ENCODE data around the gene P3H4. TPM values are rescaled to one million over a fixed set of nuclear protein-coding genes. Genes with fewer than 3 reads are reported as not detected.

P3H4 gene
- total RNA-seq, 1 experiment from 2014 or later = 36.4 TPM

DNA sequence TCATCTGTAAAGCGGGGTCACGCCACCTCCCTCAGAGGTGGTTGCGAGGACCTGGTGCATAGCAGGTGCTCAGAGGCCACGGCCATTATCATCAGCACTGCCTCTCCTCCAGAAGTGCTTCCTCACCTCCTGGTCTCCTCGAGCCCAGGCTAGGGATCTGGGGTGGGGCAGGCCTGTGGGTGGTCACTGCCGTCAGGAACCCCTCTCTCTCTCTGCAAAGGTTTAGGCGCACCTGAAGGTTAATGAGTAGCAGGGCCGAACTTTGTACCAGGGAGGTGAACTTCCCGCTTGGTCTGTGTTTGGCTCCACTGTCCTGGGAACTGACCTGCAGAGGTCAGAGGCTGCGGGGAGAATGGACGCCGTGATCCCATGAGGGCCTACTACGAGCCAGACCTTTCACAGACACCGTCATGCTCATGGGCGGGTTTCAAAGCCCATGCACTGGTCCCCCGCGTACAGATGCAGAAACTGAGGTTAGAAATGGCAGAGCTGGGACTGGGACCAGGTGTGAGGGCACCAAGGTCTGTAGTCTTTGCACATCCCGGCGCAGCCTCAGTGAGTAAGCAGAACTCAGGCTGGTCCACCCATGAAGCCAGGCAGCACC, 39.1 kb downstream of the P3H4 start:
- Mint-ChIP-seq H3K36me3 (ENCODE audit: insufficient read depth, unreplicated experiment) (peaks cover 74% of the 10 kb centered on the region), H3K9me3 (ENCODE audit: unreplicated experiment) (no peaks in the 10 kb centered on the region), H3K27me3 (ENCODE audit: insufficient read depth, unreplicated experiment) (no peaks in the 10 kb centered on the region), H3K27ac (ENCODE audit: low read depth, unreplicated experiment) (peak overlapping the region; percentile 73), H3K4me3 (ENCODE audit: unreplicated experiment) (peak overlapping the region; percentile 33), H3K4me1 (ENCODE audit: insufficient read depth, unreplicated experiment) (peaks cover 19% of the 10 kb centered on the region)
- POLR2A ChIA-PET = interaction anchor here (1.2 to 18.0 kb wide), 6 partner anchors 10 to 92 kb away, joined by 3 to 599 read pairs (median 10); partner anchors contain the start of genes FKBP10, JUP, KLHL11 and P3H4
- no TSS peak for BruUV-seq (replicated peaks)
- no peak for DNase-seq (ENCODE audit: unreplicated experiment)
- TF ChIP-seq, protein P1, sequence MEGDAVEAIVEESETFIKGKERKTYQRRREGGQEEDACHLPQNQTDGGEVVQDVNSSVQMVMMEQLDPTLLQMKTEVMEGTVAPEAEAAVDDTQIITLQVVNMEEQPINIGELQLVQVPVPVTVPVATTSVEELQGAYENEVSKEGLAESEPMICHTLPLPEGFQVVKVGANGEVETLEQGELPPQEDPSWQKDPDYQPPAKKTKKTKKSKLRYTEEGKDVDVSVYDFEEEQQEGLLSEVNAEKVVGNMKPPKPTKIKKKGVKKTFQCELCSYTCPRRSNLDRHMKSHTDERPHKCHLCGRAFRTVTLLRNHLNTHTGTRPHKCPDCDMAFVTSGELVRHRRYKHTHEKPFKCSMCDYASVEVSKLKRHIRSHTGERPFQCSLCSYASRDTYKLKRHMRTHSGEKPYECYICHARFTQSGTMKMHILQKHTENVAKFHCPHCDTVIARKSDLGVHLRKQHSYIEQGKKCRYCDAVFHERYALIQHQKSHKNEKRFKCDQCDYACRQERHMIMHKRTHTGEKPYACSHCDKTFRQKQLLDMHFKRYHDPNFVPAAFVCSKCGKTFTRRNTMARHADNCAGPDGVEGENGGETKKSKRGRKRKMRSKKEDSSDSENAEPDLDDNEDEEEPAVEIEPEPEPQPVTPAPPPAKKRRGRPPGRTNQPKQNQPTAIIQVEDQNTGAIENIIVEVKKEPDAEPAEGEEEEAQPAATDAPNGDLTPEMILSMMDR (IDR thresholded peaks at IDR 0.05; ENCODE audit: unreplicated experiment) = no peak
- intact Hi-C loops (cut with micrococcal nuclease) = loop anchor here (1.0 to 2.0 kb wide), 3 partner anchors 12 to 34 kb away; no protein-coding TSS in a partner anchor
- CTCF ChIA-PET = interaction anchor here (0.6 to 3.3 kb wide), 6 partner anchors 13 to 39 kb away, joined by 3 to 26 read pairs (median 6); partner anchors contain the start of gene JUP

DNA sequence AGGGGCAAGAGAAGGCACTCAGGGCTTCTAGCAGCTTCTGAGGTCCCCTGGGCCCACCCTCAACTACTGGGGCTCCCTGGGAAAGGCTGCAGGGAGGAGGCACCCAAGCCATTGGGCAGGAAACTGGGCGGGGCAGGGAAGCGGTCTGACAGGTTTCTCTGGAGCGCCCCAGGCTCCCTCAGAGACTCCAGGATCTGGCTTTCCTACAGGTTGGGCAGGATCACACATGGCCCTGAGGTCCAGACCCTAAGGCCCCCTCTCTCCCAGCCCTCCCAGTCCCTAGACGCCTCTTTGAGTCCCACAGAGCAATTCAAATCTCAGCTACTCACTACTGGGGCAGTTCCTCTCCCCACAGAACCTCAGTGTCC, 39.5 kb downstream of the P3H4 start:
- ChIA-PET CTCF (interaction anchor here (0.6 to 2.8 kb wide), 4 partner anchors 14 to 39 kb away, joined by 3 to 14 read pairs (median 4); partner anchors contain the start of gene JUP), POLR2A (interaction anchor here (1.2 to 18.0 kb wide), 2 partner anchors 17 to 32 kb away, joined by 4 to 599 read pairs; partner anchors contain the start of genes FKBP10 and P3H4)
- H3K4me1 Mint-ChIP-seq (ENCODE audit: insufficient read depth, unreplicated experiment) = peaks cover 19% of the 10 kb centered on the region
- no peaks in the 10 kb centered on the region for H3K9me3 Mint-ChIP-seq (ENCODE audit: unreplicated experiment)
- intact Hi-C loops (cut with micrococcal nuclease) = loop anchor here (2.0 kb wide), 2 partner anchors 29 to 33 kb away; no protein-coding TSS in a partner anchor
- DNase-seq (ENCODE audit: unreplicated experiment) = no peak
- H3K4me3 Mint-ChIP-seq (ENCODE audit: unreplicated experiment) = no peak overlapping the region
- no peaks in the 10 kb centered on the region for H3K27me3 Mint-ChIP-seq (ENCODE audit: insufficient read depth, unreplicated experiment)
- peak overlapping the region; percentile 73 for H3K27ac Mint-ChIP-seq (ENCODE audit: low read depth, unreplicated experiment)
- TF ChIP-seq, protein P1 (IDR thresholded peaks at IDR 0.05; ENCODE audit: unreplicated experiment) = no peak
- no TSS peak for BruUV-seq (replicated peaks)
- H3K36me3 Mint-ChIP-seq (ENCODE audit: insufficient read depth, unreplicated experiment) = peaks cover 74% of the 10 kb centered on the region

DNA sequence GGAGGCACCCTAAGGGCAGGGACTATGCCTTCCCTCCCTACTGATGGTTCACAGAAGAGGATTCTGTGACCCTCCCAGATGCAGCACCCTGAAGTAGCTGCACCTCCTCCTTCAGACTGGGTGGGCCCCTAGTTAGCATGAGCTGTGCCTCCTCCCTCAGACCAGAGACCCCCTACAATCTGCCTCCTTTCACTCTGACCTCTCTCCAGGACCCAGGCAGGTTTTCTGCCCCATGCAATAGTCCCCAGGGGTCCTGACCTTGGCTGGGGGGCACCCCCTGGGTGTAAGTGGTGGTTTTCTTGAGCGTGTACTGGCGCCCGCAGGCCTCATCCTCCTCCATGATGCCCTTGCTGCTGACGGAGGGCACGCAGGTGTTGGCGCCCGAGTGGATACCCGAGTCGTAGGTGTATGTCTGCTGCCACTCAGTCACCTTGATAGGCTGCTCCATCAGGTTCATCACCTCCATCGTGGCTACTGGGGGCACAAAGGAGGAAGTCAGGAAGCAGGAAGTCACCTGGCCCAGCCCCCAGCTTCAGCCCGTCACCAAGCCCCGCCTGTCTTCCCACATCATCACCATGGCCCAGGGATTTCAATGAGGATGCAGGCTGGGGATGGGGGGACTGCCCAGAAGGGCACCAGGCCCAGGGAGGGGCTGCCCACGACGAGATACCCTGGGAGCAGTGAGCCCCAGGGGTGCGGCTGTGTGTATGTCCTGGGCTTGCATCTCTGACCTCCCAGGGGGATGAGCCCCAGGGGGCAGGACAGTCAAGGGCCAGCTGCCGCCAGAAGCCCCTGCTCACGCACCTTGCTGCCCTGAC, 40.2 kb downstream of the P3H4 start:
- no peak for DNase-seq (ENCODE audit: unreplicated experiment)
- Mint-ChIP-seq H3K27ac (ENCODE audit: low read depth, unreplicated experiment) (no peak overlapping the region), H3K36me3 (ENCODE audit: insufficient read depth, unreplicated experiment) (peaks cover 77% of the 10 kb centered on the region), H3K27me3 (ENCODE audit: insufficient read depth, unreplicated experiment) (no peaks in the 10 kb centered on the region), H3K4me3 (ENCODE audit: unreplicated experiment) (no peak overlapping the region), H3K9me3 (ENCODE audit: unreplicated experiment) (no peaks in the 10 kb centered on the region), H3K4me1 (ENCODE audit: insufficient read depth, unreplicated experiment) (peaks cover 19% of the 10 kb centered on the region)
- BruUV-seq (replicated peaks) = no TSS peak
- TF ChIP-seq, protein P1 (IDR thresholded peaks at IDR 0.05; ENCODE audit: unreplicated experiment) = no peak
- POLR2A ChIA-PET = interaction anchor here (1.2 to 1.6 kb wide), 2 partner anchors 18 to 29 kb away, joined by 4 read pairs; no protein-coding TSS in a partner anchor
- intact Hi-C loops (cut with micrococcal nuclease) = loop anchor here (2.0 kb wide), 2 partner anchors 29 to 33 kb away; no protein-coding TSS in a partner anchor
- CTCF ChIA-PET = interaction anchor here (0.6 to 1.3 kb wide), 3 partner anchors 34 to 76 kb away, joined by 3 read pairs; no protein-coding TSS in a partner anchor

DNA sequence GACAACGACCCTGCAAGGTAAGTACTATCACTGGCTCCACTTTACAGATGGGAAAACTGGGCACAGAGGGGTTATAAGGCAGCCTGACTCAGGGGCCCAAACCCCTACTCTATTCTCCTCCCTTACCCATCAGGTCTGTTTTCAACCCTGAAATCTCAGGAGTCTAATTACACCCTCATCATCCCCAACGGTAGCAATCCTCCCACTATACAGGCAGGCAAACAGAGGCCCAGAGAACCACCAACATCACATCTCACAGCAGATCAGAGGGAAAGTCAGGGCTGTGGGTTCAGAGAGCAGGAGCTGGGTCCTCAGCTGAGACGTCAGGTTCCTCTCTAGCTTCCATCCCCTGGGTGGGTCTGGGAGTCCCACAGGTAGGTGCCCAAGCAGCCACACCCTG, 41.8 kb downstream of the P3H4 start:
- H3K36me3 Mint-ChIP-seq (ENCODE audit: insufficient read depth, unreplicated experiment) = peaks cover 81% of the 10 kb centered on the region
- CTCF ChIA-PET = interaction anchor here (1.1 kb wide), 1 partner anchor 75 kb away, joined by 3 read pairs; no protein-coding TSS in a partner anchor
- intact Hi-C loops (cut with micrococcal nuclease) = no loop called here

More for the DNA sequence above, 41.8 kb downstream of the P3H4 start:
- TF ChIP-seq, protein P1 (IDR thresholded peaks at IDR 0.05; ENCODE audit: unreplicated experiment) = no peak
- no TSS peak for BruUV-seq (replicated peaks)
- Mint-ChIP-seq H3K4me1 (ENCODE audit: insufficient read depth, unreplicated experiment) (peaks cover 6% of the 10 kb centered on the region), H3K27me3 (ENCODE audit: insufficient read depth, unreplicated experiment) (no peaks in the 10 kb centered on the region), H3K27ac (ENCODE audit: low read depth, unreplicated experiment) (no peak overlapping the region), H3K4me3 (ENCODE audit: unreplicated experiment) (no peak overlapping the region), H3K9me3 (ENCODE audit: unreplicated experiment) (no peaks in the 10 kb centered on the region)
- POLR2A ChIA-PET = interaction anchor here (1.6 kb wide), 1 partner anchor 31 kb away, joined by 4 read pairs; no protein-coding TSS in a partner anchor
- DNase-seq (ENCODE audit: unreplicated experiment) = no peak

Data from MCF 10A (cell line).